Left ventricle myocardium inferior (tissue), 1 donor: ENCODE data around the gene NDUFS6. TPM values are rescaled to one million over a fixed set of nuclear protein-coding genes. Genes with fewer than 3 reads are reported as not detected.
"Not testable (repeated sequence)": the region's sequence is repeated elsewhere in the genome, so short reads cannot be mapped to it uniquely, and the experiment has no call there.

Experiments used
- DNase-seq: peaks from one replicate; pipeline ENCODE4 v3.0.0-alpha.2; 2020
- H3K27ac ChIP-seq: fragments of 200-600 bp; replicated peaks from 2 replicates; pipeline ENCODE4 v1.8.0; 2021
- H3K27me3 ChIP-seq: fragments of 200-600 bp; 2 replicates; pipeline ENCODE4 v1.8.0; 2021; ENCODE audit warnings: low read depth
- H3K36me3 ChIP-seq: fragments of 200-600 bp; 2 replicates; pipeline ENCODE4 v1.8.0; 2021
- H3K4me1 ChIP-seq: fragments of 200-600 bp; 2 replicates; pipeline ENCODE4 v1.8.0; 2021
- H3K4me3 ChIP-seq: fragments of 200-600 bp; 2 replicates; pipeline ENCODE4 v1.8.0; 2021; ENCODE audit warnings: mild to moderate bottlenecking, moderate library complexity
- H3K9me3 ChIP-seq: fragments of 200-600 bp; replicated peaks from 2 replicates; pipeline ENCODE4 v1.8.0; 2021
- CTCF ChIP-seq: fragments of 200-600 bp; IDR thresholded peaks from 2 replicates; pipeline ENCODE4 v1.8.0; 2021; ENCODE audit warnings: antibody characterized with exemption, mild to moderate bottlenecking, borderline replicate concordance
- intact Hi-C: fragments of 100-400 bp; cut with micrococcal nuclease; formaldehyde crosslinking; loops from one replicate; pipeline ENCODE4 v1.11.0; 2022
- total RNA-seq: library from RNA; stranded (reverse); fragmentation: NEBNext Ultra II Directional; extraction: Animal tissue kit (Norgen Biotek cat#: 25700); gene quantifications from one replicate; pipeline ENCODE4 v1.2.1, GENCODE V29; 2021
- donor health status: DM: no; HTN: yes; CAD: no; lungs with severe emphysema.

The NDUFS6 gene
- total RNA-seq, 1 donor from 2014 or later = 122 TPM

DNA sequence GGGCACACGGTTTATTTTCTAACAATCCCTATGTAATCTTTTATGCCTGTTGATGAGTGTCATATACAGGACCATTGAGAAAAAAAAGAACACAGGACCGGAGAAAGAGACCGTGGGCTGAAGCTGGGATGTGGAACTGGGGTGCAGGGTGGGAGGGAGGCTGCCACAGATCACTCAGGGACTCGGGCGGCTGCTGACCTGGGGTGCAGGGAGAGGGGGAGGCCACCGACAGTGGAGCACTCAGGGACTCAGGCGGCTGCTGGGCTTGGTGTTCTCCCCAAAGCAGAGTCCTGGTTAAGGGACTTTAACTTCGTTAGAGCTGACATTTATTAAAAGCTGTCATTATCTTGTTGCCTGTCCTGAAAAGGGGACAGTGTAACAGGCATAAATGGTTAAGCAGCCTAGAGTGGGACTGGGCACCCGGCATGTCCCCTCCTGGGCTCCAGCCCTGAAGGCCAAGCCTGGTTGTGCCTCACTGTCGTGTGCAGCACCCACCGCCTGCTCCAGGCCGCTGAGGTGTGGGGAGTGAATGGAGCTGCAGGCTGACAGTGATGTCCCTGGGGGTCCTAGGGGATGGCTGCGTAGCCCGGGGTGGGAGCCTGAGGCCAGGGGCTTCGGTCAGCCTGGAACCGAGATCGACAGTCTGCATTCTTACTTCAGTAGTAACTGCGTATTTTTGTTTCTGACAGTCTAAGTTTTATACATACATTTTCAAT is 14.0 kb downstream of the NDUFS6 start:
- H3K9me3 ChIP-seq = no peaks in the 10 kb centered on the region
- intact Hi-C loops = no loop called here
- no peak for TF ChIP-seq CTCF
- H3K4me3 ChIP-seq = no peak overlapping the region
- no peaks in the 10 kb centered on the region for H3K27me3 ChIP-seq
- H3K27ac ChIP-seq = no peak overlapping the region
- peaks cover 90% of the 10 kb centered on the region for H3K36me3 ChIP-seq
- peaks cover 19% of the 10 kb centered on the region for H3K4me1 ChIP-seq
- DNase-seq = no peak

DNA sequence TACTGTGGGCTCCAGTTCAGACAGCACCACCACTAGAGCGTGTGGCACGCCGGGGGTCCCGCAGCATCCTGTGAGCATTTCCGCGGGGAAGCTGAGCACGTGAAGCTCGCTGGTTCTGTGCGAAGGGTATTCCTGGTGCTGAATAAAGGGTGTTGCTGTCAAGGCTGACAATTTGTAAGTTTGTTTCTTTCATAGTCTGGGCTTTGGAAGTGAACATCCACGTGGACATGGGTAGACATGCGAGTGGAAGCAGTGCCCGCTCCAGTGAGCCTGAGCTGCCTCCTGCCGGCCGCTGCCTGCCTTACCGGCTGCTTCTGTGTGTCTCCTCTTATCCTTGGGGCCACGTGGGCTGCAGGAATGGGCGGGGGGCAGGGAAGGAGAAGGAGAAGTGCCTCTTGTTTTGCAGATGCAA is 14.7 kb downstream of the NDUFS6 start:
- Histone ChIP-seq H3K4me3 (no peak overlapping the region), H3K27ac (no peak overlapping the region), H3K27me3 (no peaks in the 10 kb centered on the region), H3K36me3 (peaks cover 92% of the 10 kb centered on the region), H3K9me3 (no peaks in the 10 kb centered on the region), H3K4me1 (peaks cover 15% of the 10 kb centered on the region)
- no peak for DNase-seq
- no peak for TF ChIP-seq CTCF
- intact Hi-C loops = no loop called here

- peaks cover 92% of the 10 kb centered on the region for H3K36me3 ChIP-seq
- H3K4me3 ChIP-seq, DNase-seq, H3K27me3 ChIP-seq, H3K9me3 ChIP-seq, intact Hi-C loops, H3K27ac ChIP-seq: not testable (repeated sequence)
- peaks cover 12% of the 10 kb centered on the region for H3K4me1 ChIP-seq
These were observed 15.4 kb downstream of the NDUFS6 start for GRCh38 chr5:1816495-1817089.

GRCh38 chr5:1817261-1818043 is 16.2 kb downstream of the NDUFS6 start:
- H3K9me3 ChIP-seq = no peaks in the 10 kb centered on the region
- peaks cover 92% of the 10 kb centered on the region for H3K36me3 ChIP-seq
- no peak overlapping the region for H3K4me3 ChIP-seq
- intact Hi-C loops = no loop called here
- H3K4me1 ChIP-seq = peaks cover 6% of the 10 kb centered on the region
- DNase-seq = no peak
- no peak for TF ChIP-seq CTCF
- H3K27ac ChIP-seq = no peak overlapping the region
- H3K27me3 ChIP-seq = no peaks in the 10 kb centered on the region

- TF ChIP-seq CTCF = no peak
- no peak overlapping the region for H3K27ac ChIP-seq
- intact Hi-C loops = no loop called here
- no peaks in the 10 kb centered on the region for H3K9me3 ChIP-seq
- H3K27me3 ChIP-seq = no peaks in the 10 kb centered on the region
- H3K36me3 ChIP-seq = peaks cover 97% of the 10 kb centered on the region
- H3K4me1 ChIP-seq = peaks cover 6% of the 10 kb centered on the region
- DNase-seq = no peak
- H3K4me3 ChIP-seq = no peak overlapping the region
These were observed 17.6 kb downstream of the NDUFS6 start for GRCh38 chr5:1818784-1819183.

DNA sequence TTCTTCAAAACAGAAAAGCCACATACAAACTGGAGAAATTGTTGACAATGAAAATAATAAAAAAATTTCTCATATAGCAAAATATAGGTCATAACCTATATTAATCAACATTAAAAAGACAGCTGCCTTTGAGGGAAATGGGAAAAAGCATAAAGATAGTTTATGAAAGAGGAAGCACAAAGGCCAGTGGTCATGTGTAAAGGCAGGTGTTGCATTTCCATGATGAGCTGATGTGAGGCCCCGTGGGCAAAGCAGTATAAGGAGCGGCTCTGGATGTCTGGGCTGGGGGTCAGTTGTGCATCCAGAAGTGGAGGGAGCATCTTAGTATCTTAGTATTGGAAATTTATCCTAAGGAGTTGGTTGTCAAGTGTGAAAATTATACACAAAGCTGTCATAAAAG is 18.3 kb downstream of the NDUFS6 start:
- no peak for DNase-seq
- no peak overlapping the region for H3K27ac ChIP-seq
- H3K36me3 ChIP-seq = peaks cover 97% of the 10 kb centered on the region
- H3K4me1 ChIP-seq = peaks cover 6% of the 10 kb centered on the region
- intact Hi-C loops = no loop called here
- H3K27me3 ChIP-seq = no peaks in the 10 kb centered on the region
- no peak overlapping the region for H3K4me3 ChIP-seq
- no peak for TF ChIP-seq CTCF
- no peaks in the 10 kb centered on the region for H3K9me3 ChIP-seq
